HEK293 (cell line): Measurements from ENCODE around the gene FIBP.

ENCODE experiments used
- CTCF ChIA-PET: fragments of 350-600 bp; formaldehyde crosslinking; extraction: SDS; loops from one replicate; lab custom pipeline; 2021; ENCODE audit warnings: antibody characterized with exemption; lab: Yijun Ruan, JAX
- POLR2A ChIA-PET: fragments of 300-600 bp; formaldehyde crosslinking; extraction: SDS; loops from one replicate; lab custom pipeline; 2020; ENCODE audit warnings: antibody characterized with exemption, inconsistent platforms; lab: Yijun Ruan, JAX
- H3K27ac ChIP-seq: fragments of 200-500 bp; sonication (Bioruptor generic); 2 replicates; pipeline ENCODE4 v1.5.1; 2014; ENCODE audit warnings: low read depth, low read length, control low read depth, inconsistent platforms; ENCODE audit errors: extremely low read depth
- H3K36me3 ChIP-seq, 2 experiments: fragments of 200-500 bp in 1 of 2; sonication (Bioruptor generic) in 1 of 2; 1 replicate in 1 of 2; 2 replicates in 1 of 2; pipeline ENCODE4 v1.5.1; 2014 to 2017; ENCODE audit warnings: inconsistent platforms in 2 of 2, low read length in 2 of 2; ENCODE audit not compliant: control insufficient read depth in 2 of 2, insufficient read depth in 1 of 2
- H3K4me1 ChIP-seq: fragments of 200-500 bp; sonication (Bioruptor generic); 2 replicates; pipeline ENCODE4 v1.5.1; 2014; ENCODE audit warnings: mild to moderate bottlenecking, low read length, inconsistent platforms; ENCODE audit not compliant: control insufficient read depth, insufficient read depth
- H3K4me3 ChIP-seq: 2 replicates; pipeline ENCODE4 v1.5.1; 2011; ENCODE audit warnings: low read depth, mild to moderate bottlenecking, control low read depth, low read length, moderate library complexity
- H3K9me3 ChIP-seq: fragments of 200-500 bp; sonication (Bioruptor generic); 2 replicates; pipeline ENCODE4 v1.5.1; 2014; ENCODE audit warnings: low read depth, low read length, inconsistent platforms; ENCODE audit not compliant: control insufficient read depth, insufficient read depth
- BCL11A ChIP-seq: fragments of 450-650 bp; formaldehyde crosslinking; IDR thresholded peaks from 2 replicates; pipeline ENCODE4 v1.5.1; 2016; ENCODE audit warnings: low read depth, missing biosample characterization, missing genetic modification characterization
- EGR2 ChIP-seq: fragments of 450-650 bp; formaldehyde crosslinking; IDR thresholded peaks from 2 replicates; pipeline ENCODE4 v1.5.1; 2016; ENCODE audit warnings: low read depth, missing biosample characterization, missing genetic modification characterization
- KLF1 ChIP-seq: fragments of 450-650 bp; formaldehyde crosslinking; IDR thresholded peaks from 2 replicates; pipeline ENCODE4 v1.5.1; 2016; ENCODE audit warnings: missing biosample characterization, missing genetic modification characterization
- OSR2 ChIP-seq: fragments of 450-650 bp; formaldehyde crosslinking; IDR thresholded peaks from 2 replicates; pipeline ENCODE4 v1.5.1; 2016; ENCODE audit warnings: missing biosample characterization, missing genetic modification characterization
- YY1 ChIP-seq: fragments of 450-650 bp; formaldehyde crosslinking; IDR thresholded peaks from 2 replicates; pipeline ENCODE4 v1.5.1; 2018; ENCODE audit warnings: missing biosample characterization, missing genetic modification characterization
- ZBTB49 ChIP-seq: fragments of 450-650 bp; formaldehyde crosslinking; IDR thresholded peaks from 2 replicates; pipeline ENCODE4 v1.5.1; 2016; ENCODE audit warnings: missing biosample characterization, missing genetic modification characterization, low read depth
- ZNF112 ChIP-seq: fragments of 450-650 bp; formaldehyde crosslinking; IDR thresholded peaks from 2 replicates; pipeline ENCODE4 v1.5.0; 2017; ENCODE audit warnings: missing biosample characterization, missing genetic modification characterization
- ZNF114 ChIP-seq: fragments of 450-650 bp; formaldehyde crosslinking; IDR thresholded peaks from 2 replicates; pipeline ENCODE4 v1.5.0; 2017; ENCODE audit warnings: missing biosample characterization, missing genetic modification characterization
- ZNF121 ChIP-seq: fragments of 450-650 bp; formaldehyde crosslinking; IDR thresholded peaks from 2 replicates; pipeline ENCODE4 v1.5.1; 2016; ENCODE audit warnings: missing biosample characterization, missing genetic modification characterization
- ZNF174 ChIP-seq: fragments of 450-650 bp; formaldehyde crosslinking; IDR thresholded peaks from 2 replicates; pipeline ENCODE4 v1.5.0; 2017; ENCODE audit warnings: missing biosample characterization, mild to moderate bottlenecking, missing genetic modification characterization
- ZNF184 ChIP-seq: fragments of 450-650 bp; IDR thresholded peaks from 2 replicates; pipeline ENCODE4 v1.5.1; 2018; ENCODE audit warnings: missing biosample characterization, mild to moderate bottlenecking, missing genetic modification characterization
- ZNF335 ChIP-seq: fragments of 450-650 bp; formaldehyde crosslinking; conservative IDR thresholded peaks from 2 replicates; pipeline ENCODE4 v1.5.1; 2016; ENCODE audit warnings: missing biosample characterization, missing genetic modification characterization
- ZNF391 ChIP-seq: fragments of 450-650 bp; formaldehyde crosslinking; IDR thresholded peaks from 2 replicates; pipeline ENCODE4 v1.5.1; 2016; ENCODE audit warnings: low read depth, missing biosample characterization, missing genetic modification characterization, borderline replicate concordance
- ZNF514 ChIP-seq: fragments of 450-650 bp; formaldehyde crosslinking; IDR thresholded peaks from 2 replicates; pipeline ENCODE4 v1.5.1; 2016; ENCODE audit warnings: missing biosample characterization, missing genetic modification characterization
- ZNF600 ChIP-seq: fragments of 450-650 bp; formaldehyde crosslinking; IDR thresholded peaks from 2 replicates; pipeline ENCODE4 v1.5.1; 2016; ENCODE audit warnings: missing biosample characterization, missing genetic modification characterization
- ZNF791 ChIP-seq: fragments of 450-650 bp; formaldehyde crosslinking; IDR thresholded peaks from 2 replicates; pipeline ENCODE4 v1.5.1; 2016; ENCODE audit warnings: missing biosample characterization, missing genetic modification characterization
- ZSCAN30 ChIP-seq: fragments of 450-650 bp; IDR thresholded peaks from 2 replicates; pipeline ENCODE4 v1.5.1; 2018; ENCODE audit warnings: missing biosample characterization, mild to moderate bottlenecking, missing genetic modification characterization, moderate library complexity
- TF ChIP-seq, protein P1 (sequence below): fragments of 450-650 bp; formaldehyde crosslinking; optimal IDR thresholded peaks from 2 replicates; pipeline ENCODE3; 2016; ENCODE audit warnings: missing biosample characterization, mild to moderate bottlenecking, missing genetic modification characterization
- TF ChIP-seq, protein P2 (sequence below): fragments of 450-650 bp; formaldehyde crosslinking; IDR thresholded peaks from 2 replicates; pipeline ENCODE4 v1.5.1; 2016; ENCODE audit warnings: missing biosample characterization, missing genetic modification characterization
- TF ChIP-seq, protein P3 (sequence below): fragments of 450-650 bp; formaldehyde crosslinking; IDR thresholded peaks from 2 replicates; pipeline ENCODE4 v1.5.1; 2016; ENCODE audit warnings: missing biosample characterization, missing genetic modification characterization
- TF ChIP-seq, protein P4 (sequence below): fragments of 450-650 bp; formaldehyde crosslinking; IDR thresholded peaks from 2 replicates; pipeline ENCODE4 v1.5.1; 2016; ENCODE audit warnings: missing biosample characterization, missing genetic modification characterization
- TF ChIP-seq, protein P5 (sequence below): fragments of 450-650 bp; IDR thresholded peaks from 2 replicates; pipeline ENCODE4 v1.5.1; 2018; ENCODE audit warnings: missing biosample characterization, mild to moderate bottlenecking, missing genetic modification characterization

Gene FIBP

GRCh38 chr11:65858681-65859087, 29.6 kb downstream of the FIBP start:
- peaks cover 0 to 54% of the 10 kb centered on the region in 2 experiments; a peak in 1 of 3 replicates for H3K36me3 ChIP-seq
- peak overlapping the region; percentile 40 for H3K4me3 ChIP-seq
- peak overlapping the region; percentile 92 for H3K27ac ChIP-seq
- TF ChIP-seq ZNF335: 0 out of 2 replicates have a peak, but pooled peaks have one; percentile 10
- TF ChIP-seq YY1 (tag by site-specific recombination): no peak
- ChIA-PET CTCF (interaction anchor here (0.6 to 6.3 kb wide), 11 partner anchors 12 to 253 kb away, joined by 3 to 118 read pairs (median 5); partner anchors contain the start of genes CCDC85B and FIBP), POLR2A (interaction anchor here (0.6 to 6.5 kb wide), 36 partner anchors 9 to 478 kb away, joined by 3 to 121 read pairs (median 4); partner anchors contain the start of genes BANF1, CCDC85B, EIF1AD and FIBP)
- H3K4me1 ChIP-seq: peaks cover 4% of the 10 kb centered on the region; the same call in 1 of the 2 replicates
- H3K9me3 ChIP-seq: no peaks in the 10 kb centered on the region

DNA sequence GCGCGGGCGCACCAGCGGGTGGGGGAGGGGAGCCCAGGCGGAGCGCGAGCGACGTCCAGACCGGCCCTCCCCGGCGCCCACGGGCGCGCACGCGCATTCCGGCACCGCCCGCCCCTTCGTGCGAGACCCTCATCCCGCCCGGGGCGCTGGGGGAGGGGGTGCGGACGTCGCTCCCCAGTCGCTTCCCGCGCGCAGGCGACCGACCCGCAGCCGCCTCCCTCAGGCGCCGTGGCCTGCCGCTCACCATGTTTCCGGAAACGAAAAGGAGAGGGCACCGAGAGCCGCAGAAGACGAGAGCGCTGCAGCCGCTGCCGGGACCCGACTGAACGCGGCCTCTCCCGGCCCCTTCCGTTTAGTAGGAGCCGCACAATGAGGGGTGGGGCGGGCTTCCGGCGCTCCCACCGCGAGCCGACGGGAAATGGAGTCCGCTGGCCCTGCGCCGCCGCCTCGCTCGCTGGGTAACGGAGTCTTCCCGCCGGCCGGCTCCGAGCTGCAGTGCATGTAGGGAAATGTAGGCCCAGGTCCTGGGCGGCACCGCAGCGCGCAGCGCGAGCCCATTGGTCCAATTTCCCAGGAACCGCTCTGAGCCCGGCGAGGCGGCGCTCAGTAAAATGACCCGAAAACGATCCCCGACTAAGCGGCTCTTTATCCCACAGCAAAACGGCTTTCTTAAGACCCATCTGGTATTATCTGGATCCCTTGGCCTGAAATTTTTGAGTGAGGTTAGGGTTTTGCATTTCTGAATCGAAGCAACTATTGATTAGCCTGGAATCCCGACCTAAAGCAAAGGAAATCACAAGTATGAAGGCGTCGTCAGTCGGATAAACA, 30.2 kb downstream of the FIBP start, which contains the start of gene CFL1:
TSS of gene CFL1 (minus strand) at position 328 of the 828 bp plus-strand sequence. CDS start at position 247, 81 bp downstream.
- H3K4me1 ChIP-seq: peaks cover 4% of the 10 kb centered on the region; the same call in 1 of the 2 replicates
- H3K27ac ChIP-seq: peak within 1 kb of the TSS; percentile 92
- no peaks in the 10 kb centered on the region for H3K9me3 ChIP-seq
- ChIA-PET CTCF (interaction anchor here (0.6 to 6.3 kb wide), 7 partner anchors 12 to 252 kb away, joined by 3 to 118 read pairs (median 4); partner anchors contain the start of genes CCDC85B and FIBP), POLR2A (interaction anchor here (0.6 to 6.5 kb wide), 29 partner anchors 9 to 308 kb away, joined by 3 to 121 read pairs (median 4); partner anchors contain the start of genes BANF1, CCDC85B, EIF1AD and FIBP)
- peak within 1 kb of the TSS; percentile 95 for H3K4me3 ChIP-seq
- H3K36me3 ChIP-seq: peaks cover 0 to 54% of the 10 kb centered on the region in 2 experiments; a peak in 1 of 3 replicates
- no peak for TF ChIP-seq ZNF114 (tag by site-specific recombination)
- no peak for TF ChIP-seq ZNF391 (tag by site-specific recombination)
- TF ChIP-seq, protein P1, sequence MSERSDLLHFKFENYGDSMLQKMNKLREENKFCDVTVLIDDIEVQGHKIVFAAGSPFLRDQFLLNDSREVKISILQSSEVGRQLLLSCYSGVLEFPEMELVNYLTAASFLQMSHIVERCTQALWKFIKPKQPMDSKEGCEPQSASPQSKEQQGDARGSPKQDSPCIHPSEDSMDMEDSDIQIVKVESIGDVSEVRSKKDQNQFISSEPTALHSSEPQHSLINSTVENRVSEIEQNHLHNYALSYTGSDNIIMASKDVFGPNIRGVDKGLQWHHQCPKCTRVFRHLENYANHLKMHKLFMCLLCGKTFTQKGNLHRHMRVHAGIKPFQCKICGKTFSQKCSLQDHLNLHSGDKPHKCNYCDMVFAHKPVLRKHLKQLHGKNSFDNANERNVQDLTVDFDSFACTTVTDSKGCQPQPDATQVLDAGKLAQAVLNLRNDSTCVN: no peak
- no peak for TF ChIP-seq ZNF184 (tag by site-specific recombination)
- TF ChIP-seq OSR2 (tag by site-specific recombination): no peak
- TF ChIP-seq ZBTB49 (tag by site-specific recombination): no peak
- no peak for TF ChIP-seq ZNF174 (tag by site-specific recombination)
- TF ChIP-seq ZNF112: no peak
- TF ChIP-seq ZSCAN30: no peak
- TF ChIP-seq, protein P2, sequence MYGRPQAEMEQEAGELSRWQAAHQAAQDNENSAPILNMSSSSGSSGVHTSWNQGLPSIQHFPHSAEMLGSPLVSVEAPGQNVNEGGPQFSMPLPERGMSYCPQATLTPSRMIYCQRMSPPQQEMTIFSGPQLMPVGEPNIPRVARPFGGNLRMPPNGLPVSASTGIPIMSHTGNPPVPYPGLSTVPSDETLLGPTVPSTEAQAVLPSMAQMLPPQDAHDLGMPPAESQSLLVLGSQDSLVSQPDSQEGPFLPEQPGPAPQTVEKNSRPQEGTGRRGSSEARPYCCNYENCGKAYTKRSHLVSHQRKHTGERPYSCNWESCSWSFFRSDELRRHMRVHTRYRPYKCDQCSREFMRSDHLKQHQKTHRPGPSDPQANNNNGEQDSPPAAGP (tag by site-specific recombination): peak; percentile 57; the same call in 1 of the 2 replicates
- TF ChIP-seq, protein P3, sequence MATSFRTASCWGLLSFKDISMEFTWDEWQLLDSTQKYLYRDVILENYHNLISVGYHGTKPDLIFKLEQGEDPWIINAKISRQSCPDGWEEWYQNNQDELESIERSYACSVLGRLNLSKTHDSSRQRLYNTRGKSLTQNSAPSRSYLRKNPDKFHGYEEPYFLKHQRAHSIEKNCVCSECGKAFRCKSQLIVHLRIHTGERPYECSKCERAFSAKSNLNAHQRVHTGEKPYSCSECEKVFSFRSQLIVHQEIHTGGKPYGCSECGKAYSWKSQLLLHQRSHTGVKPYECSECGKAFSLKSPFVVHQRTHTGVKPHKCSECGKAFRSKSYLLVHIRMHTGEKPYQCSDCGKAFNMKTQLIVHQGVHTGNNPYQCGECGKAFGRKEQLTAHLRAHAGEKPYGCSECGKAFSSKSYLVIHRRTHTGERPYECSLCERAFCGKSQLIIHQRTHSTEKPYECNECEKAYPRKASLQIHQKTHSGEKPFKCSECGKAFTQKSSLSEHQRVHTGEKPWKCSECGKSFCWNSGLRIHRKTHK (tag by site-specific recombination): no peak
- TF ChIP-seq, protein P4, sequence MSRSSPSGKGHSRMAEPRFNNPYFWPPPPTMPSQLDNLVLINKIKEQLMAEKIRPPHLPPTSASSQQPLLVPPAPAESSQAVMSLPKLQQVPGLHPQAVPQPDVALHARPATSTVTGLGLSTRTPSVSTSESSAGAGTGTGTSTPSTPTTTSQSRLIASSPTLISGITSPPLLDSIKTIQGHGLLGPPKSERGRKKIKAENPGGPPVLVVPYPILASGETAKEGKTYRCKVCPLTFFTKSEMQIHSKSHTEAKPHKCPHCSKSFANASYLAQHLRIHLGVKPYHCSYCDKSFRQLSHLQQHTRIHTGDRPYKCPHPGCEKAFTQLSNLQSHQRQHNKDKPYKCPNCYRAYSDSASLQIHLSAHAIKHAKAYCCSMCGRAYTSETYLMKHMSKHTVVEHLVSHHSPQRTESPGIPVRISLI: no peak
- TF ChIP-seq KLF1 (tag by site-specific recombination): peak; percentile 85
- no peak for TF ChIP-seq ZNF514 (tag by site-specific recombination)
- no peak for TF ChIP-seq EGR2 (tag by site-specific recombination)
- TF ChIP-seq, protein P5, sequence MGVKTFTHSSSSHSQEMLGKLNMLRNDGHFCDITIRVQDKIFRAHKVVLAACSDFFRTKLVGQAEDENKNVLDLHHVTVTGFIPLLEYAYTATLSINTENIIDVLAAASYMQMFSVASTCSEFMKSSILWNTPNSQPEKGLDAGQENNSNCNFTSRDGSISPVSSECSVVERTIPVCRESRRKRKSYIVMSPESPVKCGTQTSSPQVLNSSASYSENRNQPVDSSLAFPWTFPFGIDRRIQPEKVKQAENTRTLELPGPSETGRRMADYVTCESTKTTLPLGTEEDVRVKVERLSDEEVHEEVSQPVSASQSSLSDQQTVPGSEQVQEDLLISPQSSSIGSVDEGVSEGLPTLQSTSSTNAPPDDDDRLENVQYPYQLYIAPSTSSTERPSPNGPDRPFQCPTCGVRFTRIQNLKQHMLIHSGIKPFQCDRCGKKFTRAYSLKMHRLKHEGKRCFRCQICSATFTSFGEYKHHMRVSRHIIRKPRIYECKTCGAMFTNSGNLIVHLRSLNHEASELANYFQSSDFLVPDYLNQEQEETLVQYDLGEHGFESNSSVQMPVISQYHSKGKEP (tag by site-specific recombination): 0 out of 2 replicates have a peak, but pooled peaks have one; percentile 8
- TF ChIP-seq BCL11A: no peak
- TF ChIP-seq ZNF121 (tag by site-specific recombination): no peak
- TF ChIP-seq ZNF600: no peak
- TF ChIP-seq ZNF791 (tag by site-specific recombination): no peak
